Thyroid gland (tissue), 4 donors: Measurements from ENCODE around the gene FOXR1. TPM values are rescaled to one million over a fixed set of nuclear protein-coding genes. Genes with fewer than 3 reads are reported as not detected.
"Not testable (repeated sequence)": the region's sequence is repeated elsewhere in the genome, so short reads cannot be mapped to it uniquely, and the experiment has no call there.

ENCODE experiments used
- DNase-seq, 2 donors: peaks; one replicate each; pipeline ENCODE4 v3.0.0-alpha.2; 2019
- H3K27ac ChIP-seq, 3 donors: fragments of 200-600 bp; sonication (generic); 1 replicate in 2 of 3; 2 replicates in 1 of 3; pipeline ENCODE4 v1.5.1; 2016 to 2019; ENCODE audit warnings: mild to moderate bottlenecking in 1 of 3, moderate library complexity in 1 of 3
- H3K27me3 ChIP-seq: fragments of 200-600 bp; sonication (generic); one replicate; pipeline ENCODE4 v1.5.1; 2019
- H3K36me3 ChIP-seq, 2 donors: fragments of 200-600 bp; sonication (generic); one replicate each; pipeline ENCODE4 v1.5.1; 2016 to 2019
- H3K4me1 ChIP-seq, 2 donors: fragments of 200-600 bp; sonication (generic); one replicate each; pipeline ENCODE4 v1.5.1; 2017 to 2019
- H3K4me3 ChIP-seq, 3 donors: fragments of 200-600 bp; sonication (generic); replicated peaks in 1 of 3; 1 replicate in 2 of 3; 2 replicates in 1 of 3; pipeline ENCODE4 v1.5.1; 2016; ENCODE audit warnings: mild to moderate bottlenecking in 1 of 3
- H3K9me3 ChIP-seq: fragments of 200-600 bp; sonication (generic); one replicate; pipeline ENCODE4 v1.5.1; 2017
- POLR2A ChIP-seq, 2 donors: fragments of 450-650 bp; IDR thresholded peaks; one replicate each; pipeline ENCODE4 v1.6.1; 2017; ENCODE audit warnings: antibody characterized with exemption in 2 of 2, mild to moderate bottlenecking in 2 of 2, moderate library complexity in 1 of 2
- WGBS, 2 donors: methylation state at CpG; one replicate each; pipeline ENCODE4 v1.1.5; 2017; 5-methylcytosine and 5-hydroxymethylcytosine counted together
- intact Hi-C: fragments of 100-400 bp; cut with DNase I; formaldehyde crosslinking; loops from one replicate; pipeline ENCODE4 v1.15.1; 2023
- total RNA-seq, 4 donors: library from RNA; depleted of rRNA; stranded (reverse); fragments of >200 nt; gene quantifications; one replicate each; pipeline ENCODE4 v1.2.3, GENCODE V29; 2016
- TF ChIP-seq, protein P1 (sequence below), 6 experiments: fragments of 200-600 bp in 3 of 6; fragments of 450-650 bp in 3 of 6; sonication (generic) in 3 of 6; IDR thresholded peaks; one replicate each; pipeline ENCODE4 v1.5.1; 2016 to 2019; ENCODE audit warnings: antibody characterized with exemption in 6 of 6, mild to moderate bottlenecking in 2 of 6, inconsistent platforms in 1 of 6, moderate library complexity in 1 of 6

FOXR1 gene
- total RNA-seq, 4 donors from 2014 or later: not detected

DNA sequence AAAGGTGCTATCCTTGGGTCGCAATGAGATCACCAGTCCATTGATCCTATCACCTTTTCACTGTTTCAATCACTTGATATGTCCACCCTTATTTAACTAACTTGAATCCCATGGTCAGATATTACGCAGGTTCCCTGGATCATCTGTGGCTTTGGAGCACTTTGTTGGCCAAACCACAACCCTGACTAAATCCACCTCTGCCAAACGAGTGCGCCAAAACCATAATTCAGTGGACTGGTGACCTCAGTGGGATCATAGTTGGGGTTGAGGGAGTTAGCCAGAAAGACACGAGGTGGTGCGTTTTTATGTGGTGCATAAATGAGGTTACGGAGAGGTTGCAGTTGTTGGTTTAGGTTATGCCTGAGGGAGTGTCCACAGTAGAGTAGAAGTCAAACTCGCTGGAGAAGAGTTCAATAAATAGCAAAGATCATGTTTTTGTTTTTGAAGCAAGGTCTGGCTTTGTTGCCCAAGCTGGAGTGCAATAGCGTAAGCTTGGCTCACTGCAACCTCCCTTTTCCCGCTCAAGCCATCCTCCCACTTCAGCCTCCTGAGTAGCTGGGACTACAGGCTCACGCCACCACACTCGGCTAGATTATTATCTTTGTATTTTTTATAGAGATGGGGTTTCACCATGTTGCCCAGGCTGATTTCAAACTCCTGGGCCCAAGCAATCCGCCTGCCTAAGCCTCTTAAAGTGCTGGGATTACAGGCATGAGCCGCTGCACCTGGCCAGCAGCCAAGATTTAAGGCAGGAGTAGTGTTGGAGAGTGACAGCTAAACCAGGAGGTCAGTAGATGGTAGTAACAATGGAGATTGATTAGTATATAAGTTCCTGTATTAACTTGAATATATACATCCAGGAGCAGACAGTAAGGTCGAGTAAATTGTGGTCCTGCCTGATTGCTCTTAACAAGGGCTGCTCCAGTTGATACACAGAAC lies 4.5 kb downstream of the FOXR1 start:
- H3K27me3 ChIP-seq: no peaks in the 10 kb centered on the region
- H3K27ac ChIP-seq: no peak overlapping the region
- H3K4me3 ChIP-seq: no peak overlapping the region
- TF ChIP-seq, protein P1, sequence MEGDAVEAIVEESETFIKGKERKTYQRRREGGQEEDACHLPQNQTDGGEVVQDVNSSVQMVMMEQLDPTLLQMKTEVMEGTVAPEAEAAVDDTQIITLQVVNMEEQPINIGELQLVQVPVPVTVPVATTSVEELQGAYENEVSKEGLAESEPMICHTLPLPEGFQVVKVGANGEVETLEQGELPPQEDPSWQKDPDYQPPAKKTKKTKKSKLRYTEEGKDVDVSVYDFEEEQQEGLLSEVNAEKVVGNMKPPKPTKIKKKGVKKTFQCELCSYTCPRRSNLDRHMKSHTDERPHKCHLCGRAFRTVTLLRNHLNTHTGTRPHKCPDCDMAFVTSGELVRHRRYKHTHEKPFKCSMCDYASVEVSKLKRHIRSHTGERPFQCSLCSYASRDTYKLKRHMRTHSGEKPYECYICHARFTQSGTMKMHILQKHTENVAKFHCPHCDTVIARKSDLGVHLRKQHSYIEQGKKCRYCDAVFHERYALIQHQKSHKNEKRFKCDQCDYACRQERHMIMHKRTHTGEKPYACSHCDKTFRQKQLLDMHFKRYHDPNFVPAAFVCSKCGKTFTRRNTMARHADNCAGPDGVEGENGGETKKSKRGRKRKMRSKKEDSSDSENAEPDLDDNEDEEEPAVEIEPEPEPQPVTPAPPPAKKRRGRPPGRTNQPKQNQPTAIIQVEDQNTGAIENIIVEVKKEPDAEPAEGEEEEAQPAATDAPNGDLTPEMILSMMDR (IDR thresholded peaks at IDR 0.05): no peak
- TF ChIP-seq POLR2A (IDR thresholded peaks at IDR 0.05): no peak
- H3K4me1 ChIP-seq: peaks cover 9 to 24% of the 10 kb centered on the region in 2 donors
- intact Hi-C loops: no loop called here
- H3K36me3 ChIP-seq: no peaks in the 10 kb centered on the region
- H3K9me3 ChIP-seq: no peaks in the 10 kb centered on the region
- whole genome bisulfite sequencing, 2 donors: 76 to 79% methylated on average over 15 of the region's 15 CpGs
- peak; percentile 61 to 63 for DNase-seq

DNA sequence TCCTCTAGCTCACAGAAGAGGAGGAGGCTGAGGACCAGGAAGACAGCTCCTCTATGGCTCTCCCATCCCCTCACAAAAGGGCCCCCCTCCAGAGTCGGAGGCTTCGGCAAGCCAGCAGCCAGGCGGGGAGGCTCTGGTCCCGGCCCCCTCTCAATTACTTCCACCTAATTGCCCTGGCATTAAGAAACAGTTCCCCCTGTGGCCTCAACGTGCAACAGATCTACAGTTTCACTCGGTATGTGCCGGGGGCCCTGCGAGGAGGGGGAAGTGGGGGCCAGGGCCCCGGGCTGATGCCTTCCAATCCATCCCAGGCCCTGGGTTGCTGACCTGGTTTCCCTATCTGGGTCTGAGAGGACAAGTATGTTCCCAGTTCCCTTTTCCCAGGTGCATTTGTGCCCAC lies 7.9 kb downstream of the FOXR1 start:
- Histone ChIP-seq H3K9me3 (no peaks in the 10 kb centered on the region), H3K27me3 (no peaks in the 10 kb centered on the region), H3K4me3 (no peak overlapping the region), H3K36me3 (no peaks in the 10 kb centered on the region), H3K4me1 (peaks cover 10 to 26% of the 10 kb centered on the region in 2 donors), H3K27ac (peak overlapping the region; percentile 33 to 71 (median 65))
- intact Hi-C loops: no loop called here
- peak; percentile 2 to 7 for DNase-seq
- 36 to 45% methylated on average over 7 to 9 of the region's 9 CpGs for WGBS, 2 donors
- TF ChIP-seq POLR2A (IDR thresholded peaks at IDR 0.05): no peak
- TF ChIP-seq, protein P1 (IDR thresholded peaks at IDR 0.05): no peak

DNA sequence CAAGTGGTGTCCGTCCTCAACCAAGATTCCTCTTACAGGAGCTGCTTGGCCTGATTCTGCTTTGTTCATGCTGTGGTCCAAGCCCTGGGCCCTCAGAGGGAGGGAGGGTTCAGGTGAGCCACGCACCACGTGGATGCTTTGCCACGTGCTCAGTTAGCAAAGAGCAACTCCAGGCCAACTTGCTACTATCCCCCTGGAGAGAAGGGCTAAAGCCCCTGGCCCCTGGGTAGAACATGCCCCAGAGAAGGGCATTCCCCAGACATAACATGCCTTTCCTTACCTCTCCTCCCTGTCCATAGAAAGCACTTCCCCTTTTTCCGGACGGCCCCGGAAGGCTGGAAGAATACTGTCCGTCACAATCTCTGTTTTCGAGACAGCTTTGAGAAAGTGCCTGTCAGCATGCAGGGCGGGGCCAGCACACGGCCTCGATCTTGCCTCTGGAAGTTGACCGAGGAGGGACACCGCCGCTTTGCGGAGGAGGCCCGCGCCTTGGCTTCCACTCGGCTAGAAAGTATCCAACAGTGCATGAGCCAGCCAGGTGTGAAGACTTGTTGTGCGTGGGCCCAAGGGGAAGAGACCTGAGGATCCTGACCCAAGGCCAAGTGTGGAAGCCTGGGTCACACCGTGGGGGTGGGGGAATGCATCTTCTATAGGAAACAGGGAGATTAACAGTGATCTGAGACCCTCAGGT lies 8.8 kb downstream of the FOXR1 start:
- peaks cover 13 to 33% of the 10 kb centered on the region in 2 donors for H3K4me1 ChIP-seq
- H3K9me3 ChIP-seq: no peaks in the 10 kb centered on the region
- TF ChIP-seq POLR2A (IDR thresholded peaks at IDR 0.05): peak in 1 of 2 donors; percentile 2
- TF ChIP-seq, protein P1 (IDR thresholded peaks at IDR 0.05): no peak
- H3K36me3 ChIP-seq: no peaks in the 10 kb centered on the region
- 11% methylated on average over 16 to 17 of the region's 21 CpGs for WGBS, 2 donors
- H3K27me3 ChIP-seq: no peaks in the 10 kb centered on the region
- peak; percentile 86 to 91 for DNase-seq
- peak overlapping the region in 2 of 3 donors; percentile 65 to 71 for H3K27ac ChIP-seq
- intact Hi-C loops: no loop called here
- H3K4me3 ChIP-seq: no peak overlapping the region

DNA sequence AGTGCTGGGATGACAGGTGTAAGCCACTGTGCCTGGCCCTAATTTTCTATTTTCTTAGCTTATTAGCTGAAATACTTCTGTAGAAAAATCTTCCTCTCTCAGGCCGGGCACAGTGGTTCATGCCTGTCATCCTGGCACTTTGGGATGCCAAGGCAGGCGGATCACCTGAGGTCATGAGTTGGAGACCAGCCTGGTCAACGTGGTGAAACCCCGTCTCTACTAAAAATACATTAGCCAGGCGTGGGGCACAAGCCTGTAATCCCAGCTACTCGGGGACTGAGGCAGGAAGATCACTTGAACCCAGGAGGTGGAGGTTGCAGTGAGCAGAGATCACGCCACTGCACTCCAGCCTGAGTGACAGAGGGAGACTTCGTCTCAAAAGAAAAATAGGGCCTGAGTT lies 12.8 kb downstream of the FOXR1 start:
- WGBS, 2 donors: 36 to 50% methylated on average over 8 of the region's 8 CpGs
- H3K36me3 ChIP-seq, H3K9me3 ChIP-seq, intact Hi-C loops, H3K27me3 ChIP-seq, H3K4me3 ChIP-seq: not testable (repeated sequence)
- peak overlapping the region in 1 of 3 donors; percentile 58 for H3K27ac ChIP-seq
- DNase-seq: peak; percentile 37
- peaks cover 12 to 24% of the 10 kb centered on the region in 2 donors for H3K4me1 ChIP-seq

DNA sequence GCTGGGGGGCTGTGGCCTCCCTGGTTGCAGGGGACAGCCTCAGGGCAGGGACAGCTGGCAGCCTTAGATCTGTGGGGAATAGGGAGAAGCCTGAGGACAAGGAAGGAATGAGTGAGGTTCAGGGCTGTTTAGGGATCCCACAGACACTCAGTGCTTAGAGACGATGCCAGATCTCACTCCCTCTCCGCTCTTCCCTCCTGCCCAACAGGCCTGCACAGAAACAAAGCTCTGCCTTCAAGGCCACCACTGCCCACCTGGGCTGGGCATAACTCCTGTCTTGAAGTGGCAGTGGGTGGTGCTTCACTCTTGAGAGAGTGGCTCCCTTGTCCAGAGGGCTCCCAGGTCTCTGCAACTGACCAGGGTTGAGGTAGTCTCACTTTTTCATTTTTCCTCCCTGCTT lies 13.3 kb downstream of the FOXR1 start:
- no peaks in the 10 kb centered on the region for H3K27me3 ChIP-seq
- WGBS, 2 donors: 34 to 52% methylated on average over 2 of the region's 2 CpGs
- DNase-seq: peak; percentile 43 to 54
- peaks cover 7 to 19% of the 10 kb centered on the region in 2 donors for H3K4me1 ChIP-seq
- peak overlapping the region in 1 of 3 donors; percentile 58 for H3K27ac ChIP-seq
- no peak overlapping the region for H3K4me3 ChIP-seq
- no peaks in the 10 kb centered on the region for H3K36me3 ChIP-seq
- intact Hi-C loops: no loop called here
- TF ChIP-seq, protein P1 (IDR thresholded peaks at IDR 0.05): no peak
- TF ChIP-seq POLR2A (IDR thresholded peaks at IDR 0.05): no peak
- H3K9me3 ChIP-seq: no peaks in the 10 kb centered on the region
